Trophoblast cell (in vitro differentiated cells and primary cell): Measurements from ENCODE around the gene TSKU.

Source experiments
- DNase-seq, 2 donors: peaks; one replicate each; pipeline ENCODE4 v3.0.0-alpha.2; 2016
- H2AFZ ChIP-seq: 2 replicates; pipeline ENCODE4 v1.6.1; 2013; ENCODE audit warnings: low read length, moderate library complexity, mild to moderate bottlenecking; ENCODE audit not compliant: insufficient read depth, poor library complexity
- H2AK5ac ChIP-seq: 2 replicates; pipeline ENCODE4 v1.6.1; 2013; ENCODE audit warnings: mild to moderate bottlenecking, low read length
- H2BK120ac ChIP-seq: 2 replicates; pipeline ENCODE4 v1.6.1; 2013; ENCODE audit warnings: low read length, mild to moderate bottlenecking, moderate library complexity; ENCODE audit not compliant: insufficient read depth, poor library complexity
- H2BK12ac ChIP-seq: 2 replicates; pipeline ENCODE4 v1.6.1; 2013; ENCODE audit warnings: mild to moderate bottlenecking, low read length, moderate library complexity
- H2BK5ac ChIP-seq: 2 replicates; pipeline ENCODE4 v1.6.1; 2013; ENCODE audit warnings: low read length, low read depth, moderate library complexity, mild to moderate bottlenecking; ENCODE audit not compliant: poor library complexity
- H3K14ac ChIP-seq: 2 replicates; pipeline ENCODE4 v1.6.1; 2013; ENCODE audit warnings: mild to moderate bottlenecking, low read length
- H3K18ac ChIP-seq: 2 replicates; pipeline ENCODE4 v1.6.1; 2013; ENCODE audit warnings: mild to moderate bottlenecking, low read length
- H3K23ac ChIP-seq: 2 replicates; pipeline ENCODE4 v1.6.1; 2013; ENCODE audit warnings: low read length
- H3K27ac ChIP-seq: 2 replicates; pipeline ENCODE4 v1.5.1; 2013; ENCODE audit warnings: low read depth, mild to moderate bottlenecking, inconsistent platforms, low read length, moderate library complexity
- H3K27me3 ChIP-seq: 2 replicates; pipeline ENCODE4 v1.6.1; 2013; ENCODE audit warnings: inconsistent platforms, mild to moderate bottlenecking, low read length, moderate library complexity; ENCODE audit not compliant: insufficient read depth
- H3K36me3 ChIP-seq, 2 experiments: 1 replicate in 1 of 2; 2 replicates in 1 of 2; pipeline ENCODE4 v1.6.1; 2013; ENCODE audit warnings: low read length in 2 of 2, mild to moderate bottlenecking in 2 of 2, moderate library complexity in 1 of 2; ENCODE audit not compliant: insufficient read depth in 2 of 2, control insufficient read depth in 1 of 2
- H3K4ac ChIP-seq: 2 replicates; pipeline ENCODE4 v1.6.1; 2013; ENCODE audit warnings: low read depth, mild to moderate bottlenecking, low read length, moderate library complexity
- H3K4me1 ChIP-seq, 2 experiments: 1 replicate in 1 of 2; 2 replicates in 1 of 2; pipeline ENCODE4 v1.6.1; 2013; ENCODE audit warnings: low read length in 2 of 2, mild to moderate bottlenecking in 2 of 2, moderate library complexity in 1 of 2; ENCODE audit not compliant: insufficient read depth in 2 of 2, control insufficient read depth in 1 of 2
- H3K4me2 ChIP-seq: 2 replicates; pipeline ENCODE4 v1.6.1; 2013; ENCODE audit warnings: inconsistent platforms, mild to moderate bottlenecking, low read length, moderate library complexity
- H3K4me3 ChIP-seq: 2 replicates; pipeline ENCODE4 v1.5.1; 2013; ENCODE audit warnings: mild to moderate bottlenecking, low read depth, low read length, inconsistent platforms
- H3K79me1 ChIP-seq: one replicate; pipeline ENCODE4 v1.6.1; 2013; ENCODE audit warnings: low read length
- H3K79me2 ChIP-seq: 2 replicates; pipeline ENCODE4 v1.6.1; 2013; ENCODE audit warnings: low read length, mild to moderate bottlenecking; ENCODE audit not compliant: control insufficient read depth, insufficient read depth, poor library complexity
- H3K9ac ChIP-seq: 2 replicates; pipeline ENCODE4 v1.6.1; 2013; ENCODE audit warnings: mild to moderate bottlenecking, low read length
- H3K9me3 ChIP-seq: 2 replicates; pipeline ENCODE4 v1.6.1; 2013; ENCODE audit warnings: low read depth, mild to moderate bottlenecking, control low read depth, inconsistent platforms, low read length; ENCODE audit not compliant: insufficient read depth
- H4K12ac ChIP-seq: 2 replicates; pipeline ENCODE4 v1.6.1; 2013; ENCODE audit warnings: low read depth, mild to moderate bottlenecking, low read length, moderate library complexity
- H4K8ac ChIP-seq: 2 replicates; pipeline ENCODE4 v1.6.1; 2013; ENCODE audit warnings: low read depth, mild to moderate bottlenecking, low read length, moderate library complexity
- H4K91ac ChIP-seq: one replicate; pipeline ENCODE4 v1.6.1; 2013; ENCODE audit warnings: low read depth, mild to moderate bottlenecking, low read length, moderate library complexity
- WGBS: extraction: QIAGEN DNeasy Blood & Tissue Kit; methylation state at CpG from one replicate; pipeline ENCODE4 v1.1.7; 2013; ENCODE audit warnings: missing lambda C conversion rate; ENCODE audit not compliant: insufficient read length, insufficient coverage; ENCODE audit errors: extremely low coverage; 5-methylcytosine and 5-hydroxymethylcytosine counted together

Gene TSKU

GRCh38 chr11:76834151-76834550, 51.0 kb downstream of the TSKU start:
- DNase-seq, result no peak
- Histone ChIP-seq H3K4me3 (no peak overlapping the region), H2BK5ac (no peak overlapping the region), H3K4me2 (no peak overlapping the region), H3K36me3 (no peaks in the 10 kb centered on the region), H4K12ac (no peak overlapping the region), H2BK12ac (no peak overlapping the region), H3K27ac (no peak overlapping the region), H3K79me1 (no peaks in the 10 kb centered on the region), H3K23ac (no peak overlapping the region), H2BK120ac (no peak overlapping the region), H3K79me2 (no peaks in the 10 kb centered on the region), H3K4ac (no peak overlapping the region), H3K18ac (no peak overlapping the region), H3K9me3 (no peaks in the 10 kb centered on the region), H3K4me1 (peaks cover under 1 to 1% of the 10 kb centered on the region in 2 experiments), H3K9ac (no peak overlapping the region), H3K14ac (no peak overlapping the region), H4K91ac (no peak overlapping the region), H2AFZ (no peak overlapping the region), H4K8ac (no peak overlapping the region), H2AK5ac (no peak overlapping the region), H3K27me3 (no peaks in the 10 kb centered on the region)
- no CpG with 5 or more reads among the region's 3 CpGs for WGBS

DNA sequence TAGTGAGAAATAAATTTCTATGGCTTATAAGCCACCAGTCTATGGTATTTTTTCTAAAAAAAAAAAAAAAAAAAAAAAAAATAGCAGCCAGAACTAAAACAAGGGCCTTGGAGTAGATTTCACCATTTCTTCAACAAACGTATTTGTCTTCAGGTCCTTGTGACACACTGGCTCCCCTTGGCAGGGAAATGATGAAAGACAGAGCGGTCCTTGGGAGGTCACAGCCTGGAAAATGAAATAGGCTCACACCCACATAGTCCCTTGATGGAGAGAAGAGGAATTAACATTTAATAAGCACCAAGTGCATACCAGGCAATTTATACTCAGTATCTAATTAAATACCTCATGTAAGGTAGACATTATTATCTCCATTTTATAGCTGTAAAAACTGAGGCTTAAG, 51.9 kb downstream of the TSKU start:
- H2BK12ac ChIP-seq, result no peak overlapping the region
- H3K4me2 ChIP-seq, result no peak overlapping the region
- H3K79me2 ChIP-seq, result no peaks in the 10 kb centered on the region
- no peak overlapping the region for H3K4me3 ChIP-seq
- no peak for DNase-seq
- no peak overlapping the region for H3K18ac ChIP-seq
- no peak overlapping the region for H4K12ac ChIP-seq
- H2BK5ac ChIP-seq, result no peak overlapping the region
- no peak overlapping the region for H3K27ac ChIP-seq
- no peak overlapping the region for H4K91ac ChIP-seq
- H3K36me3 ChIP-seq, result no peaks in the 10 kb centered on the region
- no peak overlapping the region for H4K8ac ChIP-seq
- peaks cover 4% of the 10 kb centered on the region in 2 experiments for H3K4me1 ChIP-seq
- no peak overlapping the region for H3K9ac ChIP-seq
- no peak overlapping the region for H2BK120ac ChIP-seq
- no peaks in the 10 kb centered on the region for H3K79me1 ChIP-seq
- H3K4ac ChIP-seq, result no peak overlapping the region
- H2AK5ac ChIP-seq, result no peak overlapping the region
- H3K9me3 ChIP-seq, result no peaks in the 10 kb centered on the region
- H2AFZ ChIP-seq, result no peak overlapping the region
- H3K27me3 ChIP-seq, result no peaks in the 10 kb centered on the region
- no peak overlapping the region for H3K14ac ChIP-seq
- WGBS, result no CpG with 5 or more reads among the region's 2 CpGs
- H3K23ac ChIP-seq, result no peak overlapping the region

DNA sequence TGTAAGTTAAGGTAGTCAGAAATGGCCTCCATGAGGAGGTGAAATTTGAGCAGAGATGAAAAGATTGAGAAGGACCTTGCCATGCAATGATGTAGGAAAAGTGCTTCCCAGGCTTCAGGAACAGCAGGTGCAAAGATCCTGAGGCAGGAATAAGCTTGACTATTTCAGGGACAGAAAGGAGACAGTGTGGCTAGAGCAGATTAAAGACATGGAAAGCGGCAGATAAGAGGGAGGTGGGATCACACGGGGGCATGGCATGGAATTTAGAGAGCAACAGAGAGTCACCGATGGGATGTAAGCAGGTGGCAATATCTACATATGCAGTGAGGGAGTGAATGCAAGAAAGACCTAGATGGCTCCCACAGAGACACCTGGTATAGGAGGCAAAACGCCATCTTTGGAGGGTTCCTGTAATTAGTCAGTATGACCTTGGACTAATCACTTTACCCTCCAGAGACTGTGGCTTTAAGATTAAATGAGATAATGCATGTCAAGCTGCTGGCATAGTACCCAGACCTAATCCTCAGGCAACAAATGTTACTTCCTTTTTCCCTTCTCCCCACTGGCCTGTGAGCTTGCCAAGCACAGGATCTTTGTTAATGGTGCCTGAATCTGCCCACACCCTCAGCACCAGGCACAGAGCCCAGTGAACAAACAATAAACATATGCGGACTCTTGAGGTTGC, 52.9 kb downstream of the TSKU start:
- Histone ChIP-seq H4K91ac (no peak overlapping the region), H3K36me3 (no peaks in the 10 kb centered on the region), H4K8ac (no peak overlapping the region), H3K4ac (no peak overlapping the region), H3K79me2 (no peaks in the 10 kb centered on the region), H3K18ac (no peak overlapping the region), H2AFZ (no peak overlapping the region), H3K9ac (no peak overlapping the region), H3K4me2 (no peak overlapping the region), H3K9me3 (no peaks in the 10 kb centered on the region), H2BK12ac (no peak overlapping the region), H3K79me1 (no peaks in the 10 kb centered on the region), H2BK120ac (no peak overlapping the region), H4K12ac (no peak overlapping the region), H3K27me3 (no peaks in the 10 kb centered on the region), H2BK5ac (no peak overlapping the region), H3K27ac (no peak overlapping the region), H3K14ac (no peak overlapping the region), H3K23ac (no peak overlapping the region), H3K4me3 (no peak overlapping the region), H2AK5ac (no peak overlapping the region), H3K4me1 (peaks cover 4% of the 10 kb centered on the region in 2 experiments)
- no peak for DNase-seq
- no CpG with 5 or more reads among the region's 5 CpGs for WGBS

GRCh38 chr11:76836613-76837291, 53.6 kb downstream of the TSKU start:
- no peaks in the 10 kb centered on the region for H3K79me1 ChIP-seq
- H4K12ac ChIP-seq, result no peak overlapping the region
- H3K4me2 ChIP-seq, result no peak overlapping the region
- no peak overlapping the region for H4K8ac ChIP-seq
- no peaks in the 10 kb centered on the region for H3K36me3 ChIP-seq
- H2BK120ac ChIP-seq, result no peak overlapping the region
- WGBS, result no CpG with 5 or more reads among the region's 11 CpGs
- H3K4ac ChIP-seq, result no peak overlapping the region
- peaks cover 4% of the 10 kb centered on the region in 2 experiments for H3K4me1 ChIP-seq
- no peak overlapping the region for H2BK5ac ChIP-seq
- no peaks in the 10 kb centered on the region for H3K27me3 ChIP-seq
- H2BK12ac ChIP-seq, result no peak overlapping the region
- no peak overlapping the region for H2AK5ac ChIP-seq
- H3K79me2 ChIP-seq, result no peaks in the 10 kb centered on the region
- H3K4me3 ChIP-seq, result no peak overlapping the region
- no peak overlapping the region for H3K23ac ChIP-seq
- H3K27ac ChIP-seq, result no peak overlapping the region
- no peaks in the 10 kb centered on the region for H3K9me3 ChIP-seq
- no peak overlapping the region for H3K14ac ChIP-seq
- DNase-seq, result no peak
- H3K9ac ChIP-seq, result no peak overlapping the region
- no peak overlapping the region for H3K18ac ChIP-seq
- no peak overlapping the region for H2AFZ ChIP-seq
- H4K91ac ChIP-seq, result no peak overlapping the region
